OCI-LY3 (cell line): Measurements from ENCODE around the gene FSIP1.

Experiments
- H2AFZ ChIP-seq: fragments of 200-600, 300-600 bp; shearing (Covaris generic); 2 replicates; pipeline ENCODE4 v1.6.0; 2014; ENCODE audit warnings: antibody characterized with exemption, low read depth, low read length
- H3K27ac ChIP-seq: fragments of 200-600, 300-600 bp; sonication (generic); 2 replicates; pipeline ENCODE4 v1.5.1; 2014; ENCODE audit warnings: mild to moderate bottlenecking, low read length, moderate library complexity, mixed read lengths
- H3K27me3 ChIP-seq: fragments of 200-600, 300-600 bp; sonication (generic); 2 replicates; pipeline ENCODE4 v1.6.1; 2014; ENCODE audit warnings: low read depth, low read length, mixed read lengths
- H3K36me3 ChIP-seq: fragments of 200-600, 300-600 bp; sonication (generic); replicated peaks from 2 replicates; pipeline ENCODE3; 2014; ENCODE audit warnings: low read depth, low read length, mixed read lengths
- H3K4me1 ChIP-seq: fragments of 300-600, 200-600 bp; sonication (generic); 2 replicates; pipeline ENCODE4 v1.6.1; 2014; ENCODE audit warnings: low read length, mixed read lengths
- H3K4me2 ChIP-seq: fragments of 200-600, 300-600 bp; sonication (generic); 2 replicates; pipeline ENCODE4 v1.6.1; 2014; ENCODE audit warnings: low read length, mixed read lengths
- H3K4me3 ChIP-seq: fragments of 300-600, 200-600 bp; sonication (generic); 2 replicates; pipeline ENCODE4 v1.5.1; 2014; ENCODE audit warnings: antibody characterized with exemption, mild to moderate bottlenecking, low read length, moderate library complexity
- H3K79me2 ChIP-seq: fragments of 300-600, 200-600 bp; shearing (Covaris generic); 2 replicates; pipeline ENCODE4 v1.6.1; 2014; ENCODE audit warnings: mild to moderate bottlenecking, low read length, mixed read lengths
- H3K9ac ChIP-seq: fragments of 300-600, 200-600 bp; shearing (Covaris generic); 2 replicates; pipeline ENCODE4 v1.6.0; 2014; ENCODE audit warnings: mild to moderate bottlenecking, low read length, moderate library complexity
- H3K9me3 ChIP-seq: fragments of 200-600, 300-600 bp; shearing (Covaris generic); 2 replicates; pipeline ENCODE4 v1.6.1; 2014; ENCODE audit warnings: low read length, mixed read lengths; ENCODE audit not compliant: insufficient read depth
- H4K20me1 ChIP-seq: fragments of 200-600, 300-600 bp; sonication (generic); 2 replicates; pipeline ENCODE4 v1.6.1; 2016; ENCODE audit warnings: low read length, mixed read lengths; ENCODE audit not compliant: insufficient read depth
- EZH2phosphoT487 ChIP-seq: fragments of 200-600 bp; shearing (Covaris generic); IDR thresholded peaks from 2 replicates; pipeline ENCODE4 v1.6.1; 2018; ENCODE audit warnings: antibody characterized with exemption, mixed run types, low read depth
- TF ChIP-seq, protein P1 (sequence below): fragments of 200-600, 300-600 bp; sonication (generic); IDR thresholded peaks from 2 replicates; pipeline ENCODE4 v1.5.1; 2014; ENCODE audit warnings: antibody characterized with exemption, low read length, low read depth

Gene FSIP1

DNA sequence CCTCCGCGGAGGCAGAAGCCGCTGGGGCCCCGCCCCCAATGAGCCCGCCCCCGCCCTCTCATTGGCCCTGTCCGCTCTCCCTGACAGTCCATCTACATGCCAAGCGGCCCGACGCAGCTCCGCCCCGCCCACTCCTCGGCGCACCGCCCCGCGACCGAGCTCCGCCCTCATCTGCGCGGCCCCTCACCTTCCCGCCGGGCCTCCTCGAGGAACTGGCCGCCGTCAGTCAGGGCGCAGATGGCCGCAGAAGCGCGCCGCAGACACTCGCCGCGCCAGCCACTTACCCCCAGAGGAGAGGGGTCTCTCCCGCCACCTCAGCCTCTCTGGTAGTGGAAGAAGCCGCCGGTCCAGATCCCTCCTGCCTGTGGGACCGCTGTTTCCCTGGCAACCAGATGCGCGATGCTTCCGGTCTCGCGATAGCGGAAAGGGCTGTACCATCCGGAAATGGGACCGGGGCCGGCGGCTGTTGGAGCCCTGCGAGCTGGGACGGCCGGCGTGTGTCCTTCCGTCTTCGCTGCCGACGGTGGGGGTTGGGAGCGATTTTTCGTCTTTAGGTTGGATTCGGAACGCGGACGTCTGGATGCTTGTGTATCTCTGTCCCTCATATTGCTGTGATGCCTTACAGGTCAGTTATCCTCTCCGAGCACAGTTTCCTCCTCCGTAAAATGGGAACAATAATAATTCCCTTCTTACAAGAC, at the start of gene FSIP1:
Gene FSIP1 (minus strand): TSS at position 401 of the 698 bp plus-strand sequence. CDS start 6,317 bp downstream, outside the sequence.
- H4K20me1 ChIP-seq = no peaks in the 10 kb centered on the region
- peak within 1 kb of the TSS; percentile 34 for H3K27ac ChIP-seq
- TF ChIP-seq, protein P1, sequence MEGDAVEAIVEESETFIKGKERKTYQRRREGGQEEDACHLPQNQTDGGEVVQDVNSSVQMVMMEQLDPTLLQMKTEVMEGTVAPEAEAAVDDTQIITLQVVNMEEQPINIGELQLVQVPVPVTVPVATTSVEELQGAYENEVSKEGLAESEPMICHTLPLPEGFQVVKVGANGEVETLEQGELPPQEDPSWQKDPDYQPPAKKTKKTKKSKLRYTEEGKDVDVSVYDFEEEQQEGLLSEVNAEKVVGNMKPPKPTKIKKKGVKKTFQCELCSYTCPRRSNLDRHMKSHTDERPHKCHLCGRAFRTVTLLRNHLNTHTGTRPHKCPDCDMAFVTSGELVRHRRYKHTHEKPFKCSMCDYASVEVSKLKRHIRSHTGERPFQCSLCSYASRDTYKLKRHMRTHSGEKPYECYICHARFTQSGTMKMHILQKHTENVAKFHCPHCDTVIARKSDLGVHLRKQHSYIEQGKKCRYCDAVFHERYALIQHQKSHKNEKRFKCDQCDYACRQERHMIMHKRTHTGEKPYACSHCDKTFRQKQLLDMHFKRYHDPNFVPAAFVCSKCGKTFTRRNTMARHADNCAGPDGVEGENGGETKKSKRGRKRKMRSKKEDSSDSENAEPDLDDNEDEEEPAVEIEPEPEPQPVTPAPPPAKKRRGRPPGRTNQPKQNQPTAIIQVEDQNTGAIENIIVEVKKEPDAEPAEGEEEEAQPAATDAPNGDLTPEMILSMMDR = no peak
- TF ChIP-seq EZH2phosphoT487 = no peak
- no peaks in the 10 kb centered on the region for H3K9me3 ChIP-seq
- H3K4me2 ChIP-seq = peak within 1 kb of the TSS; percentile 92
- peaks cover 12% of the 10 kb centered on the region for H3K79me2 ChIP-seq
- H3K4me1 ChIP-seq = peaks cover 32% of the 10 kb centered on the region
- H2AFZ ChIP-seq = peak within 1 kb of the TSS; percentile 97
- no peaks in the 10 kb centered on the region for H3K27me3 ChIP-seq
- H3K9ac ChIP-seq = peak within 1 kb of the TSS; percentile 91
- no peaks in the 10 kb centered on the region for H3K36me3 ChIP-seq
- H3K4me3 ChIP-seq = peak within 1 kb of the TSS; percentile 96

DNA sequence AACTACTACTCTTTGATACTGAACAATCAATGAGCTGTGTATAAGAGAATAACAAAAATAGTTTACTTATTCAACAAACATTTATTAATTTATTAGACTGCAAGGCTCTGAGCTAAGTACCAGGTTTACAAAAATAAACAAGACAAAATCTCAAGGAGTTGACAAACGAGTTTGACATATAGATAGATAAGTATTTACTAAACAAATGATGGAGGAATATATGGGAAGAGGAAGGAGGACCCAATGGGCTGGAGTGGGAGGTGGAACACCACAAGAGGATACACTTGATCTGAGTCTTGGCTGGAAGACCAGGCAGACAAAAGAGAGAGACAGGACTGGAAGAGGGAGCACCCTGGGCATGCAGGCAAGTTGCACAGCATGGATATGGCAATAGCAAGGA, 47.5 kb upstream of the FSIP1 start:
- Histone ChIP-seq H3K9ac (no peak overlapping the region), H3K4me2 (no peak overlapping the region), H3K4me3 (no peak overlapping the region), H3K79me2 (no peaks in the 10 kb centered on the region), H3K27me3 (no peaks in the 10 kb centered on the region), H3K27ac (no peak overlapping the region), H2AFZ (no peak overlapping the region), H3K9me3 (no peaks in the 10 kb centered on the region), H3K36me3 (no peaks in the 10 kb centered on the region), H3K4me1 (peaks cover 4% of the 10 kb centered on the region; the same call in 1 of the 2 replicates), H4K20me1 (no peaks in the 10 kb centered on the region)
- no peak for TF ChIP-seq EZH2phosphoT487
- TF ChIP-seq, protein P1 = no peak

DNA sequence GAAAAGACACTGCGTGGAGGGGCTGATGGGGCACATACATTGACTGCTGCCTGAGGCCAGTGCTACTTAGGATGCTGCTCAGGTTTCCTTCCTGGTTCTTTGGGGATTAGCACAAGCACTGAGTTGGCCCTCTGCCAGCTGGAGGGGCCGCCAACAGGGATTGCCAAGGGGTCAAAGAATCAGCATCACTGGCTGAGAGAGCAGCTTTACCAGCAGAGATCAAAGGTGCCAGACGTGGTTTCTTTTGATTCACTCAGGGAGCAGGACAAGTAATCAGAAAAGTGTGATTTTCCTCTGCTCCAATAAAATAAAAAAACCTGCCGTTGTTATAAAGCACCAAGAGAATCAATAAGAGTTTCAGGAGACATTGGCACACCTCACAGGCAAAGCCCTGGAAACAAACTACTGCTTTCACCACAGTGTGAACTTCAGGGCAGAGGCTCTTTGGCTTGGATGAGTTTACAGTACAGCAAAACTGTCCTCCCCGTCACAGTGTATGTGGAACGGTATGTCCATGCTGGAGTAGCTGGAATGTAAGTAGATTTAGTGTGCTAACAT, 45.8 kb upstream of the FSIP1 start:
- no peak overlapping the region for H3K4me2 ChIP-seq
- TF ChIP-seq, protein P1 = no peak
- TF ChIP-seq EZH2phosphoT487 = no peak
- no peaks in the 10 kb centered on the region for H3K9me3 ChIP-seq
- no peaks in the 10 kb centered on the region for H3K36me3 ChIP-seq
- H3K4me1 ChIP-seq = peaks cover 4% of the 10 kb centered on the region; the same call in 1 of the 2 replicates
- H3K79me2 ChIP-seq = no peaks in the 10 kb centered on the region
- no peak overlapping the region for H2AFZ ChIP-seq
- no peak overlapping the region for H3K9ac ChIP-seq
- no peak overlapping the region for H3K27ac ChIP-seq
- H4K20me1 ChIP-seq = no peaks in the 10 kb centered on the region
- no peaks in the 10 kb centered on the region for H3K27me3 ChIP-seq
- H3K4me3 ChIP-seq = no peak overlapping the region

DNA sequence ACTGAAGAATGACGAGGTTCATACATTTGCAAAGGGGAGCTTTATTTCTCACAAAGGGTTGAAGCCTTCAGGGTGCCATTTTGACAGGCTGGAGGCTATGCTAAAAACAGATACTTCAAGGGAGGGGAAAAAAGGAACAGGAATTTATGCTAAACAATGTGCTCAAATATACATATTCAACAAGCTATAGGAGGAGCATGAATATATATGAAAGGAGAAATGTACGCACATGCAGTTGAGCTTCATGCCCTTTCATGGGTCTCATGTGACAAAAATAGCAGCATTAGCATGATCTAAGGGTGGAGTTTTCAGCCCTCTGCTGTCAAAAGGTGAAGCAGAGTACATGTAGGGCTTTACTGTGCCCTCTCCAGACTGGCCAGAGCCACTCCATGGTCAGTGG, 44.3 kb upstream of the FSIP1 start:
- H3K79me2 ChIP-seq = no peaks in the 10 kb centered on the region
- no peaks in the 10 kb centered on the region for H4K20me1 ChIP-seq
- peaks cover 4% of the 10 kb centered on the region; the same call in 1 of the 2 replicates for H3K4me1 ChIP-seq
- H3K4me2 ChIP-seq = no peak overlapping the region
- H3K9me3 ChIP-seq = no peaks in the 10 kb centered on the region
- H3K27me3 ChIP-seq = no peaks in the 10 kb centered on the region
- no peak overlapping the region for H3K9ac ChIP-seq
- H3K4me3 ChIP-seq = no peak overlapping the region
- no peaks in the 10 kb centered on the region for H3K36me3 ChIP-seq
- TF ChIP-seq, protein P1 = no peak
- no peak for TF ChIP-seq EZH2phosphoT487
- no peak overlapping the region for H2AFZ ChIP-seq
- no peak overlapping the region for H3K27ac ChIP-seq
